Stomach (tissue), 9 donors: Measurements from ENCODE around the gene ITGAE. TPM values are rescaled to one million over a fixed set of nuclear protein-coding genes. Genes with fewer than 3 reads are reported as not detected.
A peak's percentile ranks its signal among the peaks of the same experiment; 100 is the strongest.
"Not testable (repeated sequence)": the region's sequence is repeated elsewhere in the genome, so short reads cannot be mapped to it uniquely, and the experiment has no call there.

Source experiments
- DNase-seq, 2 donors: peaks; one replicate each; pipeline versions ENCODE4 v3.0.0 to v3.0.0-alpha.2; 2013 to 2019
- H3K27ac ChIP-seq, 5 donors: fragments of 200-600 bp in 4 of 5; sonication (generic) in 4 of 5; one replicate each; pipeline ENCODE4 v1.5.1; 2013 to 2019; ENCODE audit warnings: mild to moderate bottlenecking in 1 of 5, moderate library complexity in 1 of 5
- H3K27me3 ChIP-seq, 3 donors: fragments of 200-600 bp; sonication (generic); one replicate each; pipeline ENCODE4 v1.5.1; 2017 to 2019; ENCODE audit warnings: mixed run types in 1 of 3
- H3K36me3 ChIP-seq, 4 donors: fragments of 200-600 bp; sonication (generic); 1 replicate in 3 of 4; 2 replicates in 1 of 4; pipeline ENCODE4 v1.5.1; 2016 to 2019
- H3K4me1 ChIP-seq, 4 donors: fragments of 200-600 bp; sonication (generic); one replicate each; pipeline ENCODE4 v1.5.1; 2016 to 2019
- H3K4me3 ChIP-seq, 4 donors: fragments of 200-600 bp; sonication (generic) in 3 of 4; one replicate each; pipeline ENCODE4 v1.5.1; 2016 to 2019; ENCODE audit warnings: mild to moderate bottlenecking in 1 of 4
- H3K9me3 ChIP-seq, 4 donors: fragments of 200-600 bp; sonication (generic); one replicate each; pipeline ENCODE4 v1.5.1; 2016 to 2019
- CTCF ChIP-seq, 7 experiments: fragments of 450-650 bp in 4 of 7; fragments of 200-600 bp in 3 of 7; sonication (generic) in 3 of 7; IDR thresholded peaks; one replicate each; pipeline ENCODE4 v1.5.1; 2016 to 2019; ENCODE audit warnings: antibody characterized with exemption in 7 of 7, control low read depth in 2 of 7, mild to moderate bottlenecking in 1 of 7
- EP300 ChIP-seq: sonication (generic); formaldehyde crosslinking; IDR thresholded peaks from one replicate; pipeline ENCODE4 v1.6.1; 2017; ENCODE audit warnings: antibody characterized with exemption
- POLR2A ChIP-seq, 4 donors: fragments of 450-650 bp; IDR thresholded peaks; one replicate each; pipeline ENCODE4 v1.6.1; 2016; ENCODE audit warnings: antibody characterized with exemption in 4 of 4, control low read depth in 2 of 4, mild to moderate bottlenecking in 1 of 4, moderate library complexity in 1 of 4
- POLR2AphosphoS5 ChIP-seq, 3 donors: sonication (generic); formaldehyde crosslinking; IDR thresholded peaks; one replicate each; pipeline ENCODE4 v1.6.1; 2016; ENCODE audit warnings: antibody characterized with exemption in 3 of 3
- WGBS, 5 donors: extraction: QIAGEN DNeasy Blood & Tissue Kit in 3 of 5; methylation state at CpG; one replicate each; pipeline versions ENCODE4 v1.1.5 to v1.1.7; 2013 to 2018; 5-methylcytosine and 5-hydroxymethylcytosine counted together
- intact Hi-C: fragments of 100-400 bp; cut with DNase I; formaldehyde crosslinking; loops from one replicate; pipeline ENCODE4 v1.15.1; 2023; ENCODE audit warnings: low total_unique reads
- polyA plus RNA-seq, 3 donors: library from polyadenylated mRNA; stranded (reverse); fragments of 200-250 nt; gene quantifications; one replicate each; pipeline ENCODE4 v1.2.3, GENCODE V29; 2013
- total RNA-seq, 5 donors: library from RNA; depleted of rRNA; stranded (reverse); fragments of >200 nt; gene quantifications; one replicate each; pipeline versions ENCODE4 v1.1.0 to v1.2.3, GENCODE V29; 2014 to 2016
- donor health status: healthy with polysubstance abuse.
- donor health status: Bipolar disorder and iron deficiency.
- donor health status: healthy.

ITGAE gene
- total and polyA plus RNA-seq, 8 donors = 4.5 to 66.8 (median 31.0) TPM

DNA sequence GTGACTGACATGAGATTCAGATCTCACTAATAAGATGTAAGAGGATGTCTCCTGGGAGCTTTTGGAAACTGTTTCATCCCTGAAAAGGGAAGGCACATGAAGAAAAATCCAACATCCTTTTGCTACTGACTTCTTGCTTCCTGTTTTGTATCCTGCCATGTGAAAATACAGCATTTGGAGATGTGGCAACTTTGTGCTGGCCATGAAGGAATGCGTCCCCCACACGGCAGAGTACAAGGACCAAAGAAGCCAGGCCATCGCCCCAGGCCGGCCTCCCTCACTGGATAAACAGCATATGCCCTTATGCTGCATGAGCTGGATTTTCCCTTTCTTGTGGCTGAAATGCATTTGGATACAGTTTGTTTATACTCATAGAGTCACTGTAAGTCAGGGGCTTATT lies 82.8 kb downstream of the ITGAE start:
- H3K36me3 ChIP-seq = peaks cover 48 to 80% (median 71%) of the 10 kb centered on the region in 4 donors
- no peak for DNase-seq
- no peaks in the 10 kb centered on the region for H3K27me3 ChIP-seq
- intact Hi-C loops = no loop called here
- WGBS, 5 donors = 85 to 97% (median 88%) methylated on average over 4 of the region's 4 CpGs
- no peak overlapping the region for H3K27ac ChIP-seq
- TF ChIP-seq EP300 (no peak), POLR2A (IDR thresholded peaks at IDR 0.05) (no peak), CTCF (IDR thresholded peaks at IDR 0.05) (no peak), POLR2AphosphoS5 (IDR thresholded peaks at IDR 0.05) (no peak)
- H3K9me3 ChIP-seq = no peaks in the 10 kb centered on the region
- H3K4me3 ChIP-seq = no peak overlapping the region
- H3K4me1 ChIP-seq = peaks cover 16 to 41% (median 32%) of the 10 kb centered on the region in 4 donors

- WGBS, 5 donors = 85 to 96% (median 87%) methylated on average over 8 of the region's 8 CpGs
- H3K4me3 ChIP-seq = no peak overlapping the region
- intact Hi-C loops = no loop called here
- no peak overlapping the region for H3K27ac ChIP-seq
- TF ChIP-seq POLR2AphosphoS5 (IDR thresholded peaks at IDR 0.05) = no peak
- TF ChIP-seq POLR2A (IDR thresholded peaks at IDR 0.05) = no peak
- no peak for TF ChIP-seq CTCF (IDR thresholded peaks at IDR 0.05)
- TF ChIP-seq EP300 = no peak
- peaks cover 9 to 20% (median 12%) of the 10 kb centered on the region in 4 donors for H3K4me1 ChIP-seq
- no peaks in the 10 kb centered on the region for H3K27me3 ChIP-seq
- H3K9me3 ChIP-seq = no peaks in the 10 kb centered on the region
- DNase-seq = no peak
- peaks cover 43 to 87% (median 79%) of the 10 kb centered on the region in 4 donors for H3K36me3 ChIP-seq
These were observed 85.7 kb downstream of the ITGAE start for GRCh38 chr17:3715296-3715695.

- Histone ChIP-seq H3K27me3 (no peaks in the 10 kb centered on the region), H3K9me3 (no peaks in the 10 kb centered on the region), H3K27ac (peak overlapping the region in 1 of 5 donors; percentile 35), H3K4me1 (peaks cover 0 to 7% (median 0%) of the 10 kb centered on the region in 4 donors), H3K36me3 (peaks cover 37 to 64% (median 57%) of the 10 kb centered on the region in 4 donors), H3K4me3 (no peak overlapping the region)
- 61 to 74% (median 72%) methylated on average over 13 of the region's 13 CpGs for WGBS, 5 donors
- intact Hi-C loops = no loop called here
- TF ChIP-seq POLR2A (IDR thresholded peaks at IDR 0.05) = no peak
- no peak for TF ChIP-seq EP300
- TF ChIP-seq POLR2AphosphoS5 (IDR thresholded peaks at IDR 0.05) = no peak
- TF ChIP-seq CTCF (IDR thresholded peaks at IDR 0.05) = no peak
- DNase-seq = no peak
These were observed 88.1 kb downstream of the ITGAE start for GRCh38 chr17:3712811-3713463.

- Histone ChIP-seq H3K4me3 (no peak overlapping the region), H3K27ac (peak overlapping the region in 2 of 5 donors; percentile 22 to 68), H3K36me3 (peaks cover 19 to 44% (median 37%) of the 10 kb centered on the region in 4 donors), H3K4me1 (peaks cover 0 to 7% (median 0%) of the 10 kb centered on the region in 4 donors), H3K27me3 (no peaks in the 10 kb centered on the region), H3K9me3 (no peaks in the 10 kb centered on the region)
- TF ChIP-seq POLR2AphosphoS5 (IDR thresholded peaks at IDR 0.05) (peak in 1 of 3 donors; percentile 20), EP300 (no peak), POLR2A (IDR thresholded peaks at IDR 0.05) (no peak)
- peak in 1 of 2 donors; percentile 69 for DNase-seq
- intact Hi-C loops = no loop called here
- 54 to 73% (median 68%) methylated on average over 5 of the region's 5 CpGs for WGBS, 5 donors
These were observed 90.0 kb downstream of the ITGAE start for GRCh38 chr17:3710951-3711383.

DNA sequence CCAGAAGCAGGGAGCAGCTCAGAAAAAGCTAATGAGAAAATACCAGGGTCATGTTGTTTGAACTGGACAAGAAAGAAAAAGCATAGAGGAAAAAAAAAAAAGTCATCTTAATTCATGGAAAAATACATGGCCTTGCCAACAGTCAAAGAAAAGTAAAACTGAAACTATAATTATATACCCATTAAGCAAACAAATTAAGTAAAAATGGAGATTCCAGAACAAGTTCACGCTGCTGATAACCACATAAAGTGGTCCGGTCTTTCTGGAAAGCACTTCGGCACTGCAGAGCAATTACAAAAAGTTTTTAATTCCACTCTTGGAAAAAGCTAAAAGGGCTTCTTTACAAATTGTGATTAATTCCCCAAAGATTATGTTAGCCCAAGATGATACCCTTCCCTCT lies 92.6 kb downstream of the ITGAE start:
- Histone ChIP-seq H3K9me3 (no peaks in the 10 kb centered on the region), H3K36me3 (peaks cover 3 to 18% (median 13%) of the 10 kb centered on the region in 4 donors), H3K27me3 (no peaks in the 10 kb centered on the region), H3K4me1 (peaks cover 0 to 7% (median 0%) of the 10 kb centered on the region in 4 donors), H3K4me3 (no peak overlapping the region), H3K27ac (peak overlapping the region in 1 of 5 donors; percentile 39)
- no peak for DNase-seq
- intact Hi-C loops = no loop called here
- no peak for TF ChIP-seq EP300
- 27 to 50% (median 29%) methylated on average over 3 of the region's 3 CpGs for WGBS, 5 donors

GRCh38 chr17:3705718-3705984 lies 95.3 kb downstream of the ITGAE start:
- H3K4me3 ChIP-seq, DNase-seq, intact Hi-C loops, H3K4me1 ChIP-seq, H3K27me3 ChIP-seq, H3K36me3 ChIP-seq, H3K27ac ChIP-seq, H3K9me3 ChIP-seq: not testable (repeated sequence)
- 89 to 100% (median 96%) methylated on average over 1 of the region's 1 CpG for WGBS, 5 donors
